Mucosa of descending colon (tissue), 3 donors: ENCODE measurements around the gene TOMM34. TPM values are rescaled to one million over a fixed set of nuclear protein-coding genes. Genes with fewer than 3 reads are reported as not detected.

ENCODE experiments used
- ATAC-seq: fragments of 200-7000 bp; cut with Tn5 transposase; one replicate; pipeline ENCODE4 v1.9.1; 2020; ENCODE audit warnings: mild to moderate bottlenecking, moderate library complexity
- DNase-seq, 3 donors: peaks; one replicate each; pipeline ENCODE4 v3.0.0-alpha.2; 2020
- H3K36me3 ChIP-seq: fragments of 200-600 bp; one replicate; pipeline ENCODE4 v1.8.0; 2021; ENCODE audit warnings: low read depth, mild to moderate bottlenecking
- H3K4me1 ChIP-seq: fragments of 200-600 bp; one replicate; pipeline ENCODE4 v1.8.0; 2021; ENCODE audit warnings: low read depth, mild to moderate bottlenecking
- H3K4me3 ChIP-seq: fragments of 200-600 bp; one replicate; pipeline ENCODE4 v1.8.0; 2021; ENCODE audit warnings: mild to moderate bottlenecking
- H3K9me3 ChIP-seq: fragments of 200-600 bp; one replicate; pipeline ENCODE4 v1.8.0; 2021; ENCODE audit warnings: mild to moderate bottlenecking
- intact Hi-C, 2 donors: fragments of 100-400 bp; cut with DNase I in 1 of 2; cut with micrococcal nuclease in 1 of 2; formaldehyde crosslinking; loops; one replicate each; pipeline versions ENCODE4 v1.11.0 to v1.11.1; 2022; cut with DNase I, micrococcal nuclease
- total RNA-seq, 3 donors: library from RNA; stranded (reverse); fragmentation: NEBNext Ultra II Directional in 2 of 3; extraction: Animal tissue kit (Norgen Biotek cat#: 25700) in 2 of 3; gene quantifications; one replicate each; pipeline versions ENCODE4 v1.2.1 to v1.2.4, GENCODE V29; 2021 to 2023
- TF ChIP-seq, protein P1 (sequence below): fragments of 200-600 bp; IDR thresholded peaks from one replicate; pipeline ENCODE4 v1.8.0; 2022; ENCODE audit warnings: antibody characterized with exemption, mild to moderate bottlenecking
- donor health status: DM: no; HTN: no; CAD: no; lungs with moderate emphysema.
- donor health status: DM: no; HTN: no; CAD: no.
- donor health status: DM: no; HTN: yes; CAD: no.

Gene TOMM34
- total RNA-seq, 3 donors from 2014 or later = 10.9 to 15.4 (median 13.3) TPM

DNA sequence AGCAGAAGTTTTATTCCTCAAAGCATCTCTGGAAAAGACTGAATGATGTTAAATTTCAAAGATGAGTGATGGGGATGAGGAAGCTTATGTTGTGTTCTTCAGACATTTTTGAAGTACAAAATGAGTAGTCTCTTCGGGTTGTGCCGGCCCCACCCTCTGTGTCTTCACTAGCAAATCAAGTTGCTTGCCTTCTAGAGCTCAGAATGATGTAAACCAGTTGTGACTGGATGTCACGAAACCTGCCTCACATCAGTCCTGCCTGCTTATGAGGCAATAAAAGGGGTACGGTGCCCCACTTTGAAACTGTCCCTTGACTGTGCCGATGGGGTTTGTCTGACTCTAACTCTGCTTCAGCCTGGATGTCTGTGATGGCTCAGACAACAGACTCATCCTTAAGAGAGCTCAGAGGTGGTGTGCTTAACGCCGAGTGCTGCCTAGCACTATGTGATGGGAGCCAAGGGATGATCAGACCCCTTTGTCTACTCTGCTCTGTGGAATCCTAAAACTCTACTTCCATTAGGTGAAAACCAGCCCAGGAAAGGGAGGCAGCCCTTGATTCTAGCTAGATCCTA, 19.0 kb downstream of the TOMM34 start:
- ATAC-seq = no peak

DNA sequence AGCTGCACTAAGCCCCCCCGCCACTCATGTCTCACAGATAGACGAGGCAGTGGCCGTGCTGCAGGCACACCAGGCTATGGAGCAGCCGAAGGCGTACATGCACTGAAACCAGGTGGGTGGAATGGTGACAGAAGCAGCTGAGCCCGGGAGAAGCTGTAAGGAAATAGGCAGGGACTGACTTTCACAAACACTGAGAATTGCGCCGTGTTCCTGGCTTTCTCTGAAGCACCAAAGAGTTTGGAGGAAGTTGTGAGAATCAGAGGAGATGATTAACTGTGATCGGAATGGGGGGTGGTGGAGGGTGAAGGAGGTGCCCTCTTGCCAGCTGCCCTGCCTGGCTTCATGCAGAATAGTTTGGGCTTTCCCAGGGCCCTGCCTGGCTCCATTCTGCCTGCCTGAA, 21.6 kb downstream of the TOMM34 start:
- DNase-seq (no peak), ATAC-seq (no peak)
- H3K36me3 ChIP-seq = peaks cover 7% of the 10 kb centered on the region
- no peaks in the 10 kb centered on the region for H3K4me1 ChIP-seq
- H3K9me3 ChIP-seq = no peaks in the 10 kb centered on the region
- TF ChIP-seq, protein P1, sequence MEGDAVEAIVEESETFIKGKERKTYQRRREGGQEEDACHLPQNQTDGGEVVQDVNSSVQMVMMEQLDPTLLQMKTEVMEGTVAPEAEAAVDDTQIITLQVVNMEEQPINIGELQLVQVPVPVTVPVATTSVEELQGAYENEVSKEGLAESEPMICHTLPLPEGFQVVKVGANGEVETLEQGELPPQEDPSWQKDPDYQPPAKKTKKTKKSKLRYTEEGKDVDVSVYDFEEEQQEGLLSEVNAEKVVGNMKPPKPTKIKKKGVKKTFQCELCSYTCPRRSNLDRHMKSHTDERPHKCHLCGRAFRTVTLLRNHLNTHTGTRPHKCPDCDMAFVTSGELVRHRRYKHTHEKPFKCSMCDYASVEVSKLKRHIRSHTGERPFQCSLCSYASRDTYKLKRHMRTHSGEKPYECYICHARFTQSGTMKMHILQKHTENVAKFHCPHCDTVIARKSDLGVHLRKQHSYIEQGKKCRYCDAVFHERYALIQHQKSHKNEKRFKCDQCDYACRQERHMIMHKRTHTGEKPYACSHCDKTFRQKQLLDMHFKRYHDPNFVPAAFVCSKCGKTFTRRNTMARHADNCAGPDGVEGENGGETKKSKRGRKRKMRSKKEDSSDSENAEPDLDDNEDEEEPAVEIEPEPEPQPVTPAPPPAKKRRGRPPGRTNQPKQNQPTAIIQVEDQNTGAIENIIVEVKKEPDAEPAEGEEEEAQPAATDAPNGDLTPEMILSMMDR = no peak
- no peak overlapping the region for H3K4me3 ChIP-seq
- intact Hi-C loops = no loop called here

More for the DNA sequence above, 19.0 kb downstream of the TOMM34 start:
- TF ChIP-seq, protein P1 = no peak
- no peaks in the 10 kb centered on the region for H3K4me1 ChIP-seq
- H3K4me3 ChIP-seq = no peak overlapping the region
- intact Hi-C loops = no loop called here
- no peak for DNase-seq
- peaks cover 7% of the 10 kb centered on the region for H3K36me3 ChIP-seq
- H3K9me3 ChIP-seq = no peaks in the 10 kb centered on the region

DNA sequence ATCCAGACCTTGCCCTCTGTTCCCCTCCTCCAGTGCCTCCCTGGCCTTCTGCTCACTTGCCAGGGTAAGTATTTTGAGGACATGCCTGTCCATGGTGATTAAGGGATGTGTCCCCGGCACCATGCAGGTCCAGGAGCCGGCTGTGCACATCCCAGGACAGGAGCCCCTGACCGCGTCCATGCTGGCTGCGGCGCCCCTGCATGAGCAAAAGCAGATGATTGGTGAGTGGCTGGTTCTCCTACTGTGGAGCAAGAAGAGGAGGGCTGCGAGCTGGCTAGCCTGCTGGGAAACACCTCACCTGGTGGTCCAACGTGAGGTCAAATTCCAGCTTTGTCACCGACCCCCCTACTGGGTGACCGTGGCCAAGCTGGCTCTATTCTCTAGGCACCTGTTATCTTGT, 23.7 kb downstream of the TOMM34 start:
- TF ChIP-seq, protein P1 = no peak
- DNase-seq (no peak), ATAC-seq (no peak)
- Histone ChIP-seq H3K4me3 (no peak overlapping the region), H3K36me3 (peaks cover under 1% of the 10 kb centered on the region), H3K9me3 (no peaks in the 10 kb centered on the region), H3K4me1 (no peaks in the 10 kb centered on the region)
- intact Hi-C loops = no loop called here

DNA sequence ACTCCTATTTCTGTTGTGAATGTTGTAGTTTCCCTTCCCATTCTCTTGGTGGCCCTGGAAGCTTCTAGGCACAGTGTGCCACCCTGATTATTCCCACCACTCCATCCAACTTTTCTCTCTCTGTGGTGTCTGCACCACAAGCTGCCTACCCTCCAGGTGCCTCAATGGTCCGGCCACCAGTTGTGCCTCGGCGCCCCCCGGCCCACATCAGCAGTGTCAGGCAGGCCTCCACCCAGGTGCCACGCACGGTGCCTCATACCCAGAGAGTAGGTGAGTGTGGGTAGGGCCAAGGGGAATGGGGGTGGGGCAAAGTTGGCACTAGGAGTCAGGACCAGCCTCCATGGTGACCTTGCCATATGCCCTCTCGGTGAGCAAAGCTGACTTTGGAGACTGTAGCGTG, 27.3 kb downstream of the TOMM34 start:
- Histone ChIP-seq H3K36me3 (no peaks in the 10 kb centered on the region), H3K4me3 (no peak overlapping the region), H3K4me1 (no peaks in the 10 kb centered on the region), H3K9me3 (no peaks in the 10 kb centered on the region)
- intact Hi-C loops = no loop called here
- ATAC-seq (no peak), DNase-seq (no peak)
- TF ChIP-seq, protein P1 = no peak

DNA sequence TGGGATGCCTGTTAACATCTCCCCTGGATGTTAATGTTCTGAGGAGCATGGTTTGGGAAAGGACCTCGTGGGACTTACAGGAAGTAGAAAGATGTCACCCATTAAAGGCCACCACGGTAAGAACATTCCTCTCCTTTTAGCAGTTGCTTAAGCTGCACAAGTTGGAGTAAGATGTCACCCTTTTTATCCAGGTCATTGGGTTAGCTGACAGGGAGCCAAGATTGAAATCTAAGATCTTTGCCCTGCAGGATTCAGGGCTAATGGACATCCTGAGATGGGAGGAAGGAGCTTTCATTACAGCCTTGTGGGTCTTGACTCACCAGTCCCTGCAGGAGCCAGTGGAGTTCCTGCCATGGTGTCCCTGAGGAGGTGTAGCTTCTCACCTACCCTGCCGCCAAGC, 28.3 kb downstream of the TOMM34 start:
- intact Hi-C loops = no loop called here
- no peaks in the 10 kb centered on the region for H3K36me3 ChIP-seq

More for the DNA sequence above, 28.3 kb downstream of the TOMM34 start:
- ATAC-seq (no peak), DNase-seq (no peak)
- Histone ChIP-seq H3K9me3 (no peaks in the 10 kb centered on the region), H3K4me3 (no peak overlapping the region), H3K4me1 (no peaks in the 10 kb centered on the region)
- TF ChIP-seq, protein P1 = no peak
